Endothelial cell of umbilical vein (primary cell): Measurements from ENCODE around the gene EEF1G. TPM values are rescaled to one million over a fixed set of nuclear protein-coding genes. Genes with fewer than 3 reads are reported as not detected.
"Not testable (repeated sequence)": the region's sequence is repeated elsewhere in the genome, so short reads cannot be mapped to it uniquely, and the experiment has no call there.

Source experiments
- BruUV-seq: library from RNA; stranded (reverse); fragments of 400-500 nt; replicated peaks from 2 replicates; lab custom pipeline; 2021; lab: Mats Ljungman, UMichigan
- CTCF ChIA-PET: fragments of 300-600, 350-600 bp; sonication (Branson Sonifier 250); formaldehyde crosslinking; loops from one replicate; lab custom pipeline; 2021; ENCODE audit warnings: antibody characterized with exemption, inconsistent platforms; lab: Charles Lee
- POLR2A ChIA-PET: fragments of 300-600, 350-600 bp; sonication (Branson Sonifier 250); formaldehyde crosslinking; loops from one replicate; lab custom pipeline; 2021; ENCODE audit warnings: antibody characterized with exemption, inconsistent platforms; lab: Charles Lee
- DNase-seq: peaks from one replicate; pipeline ENCODE4 v3.0.0-alpha.2; 2011; ENCODE audit warnings: low read depth, low spot score
- FAIRE-seq: peaks from 2 replicates; lab custom pipeline; 2011; peaks lifted over from hg19 to GRCh38; lab: Jason Lieb, UNC
- H2AFZ ChIP-seq: 2 replicates; pipeline ENCODE4 v1.6.0; 2012; ENCODE audit warnings: low read depth, low read length, control low read depth, inconsistent platforms
- H3K27ac ChIP-seq: 2 replicates; pipeline ENCODE4 v1.5.1; 2011; ENCODE audit warnings: low read depth, mild to moderate bottlenecking, control low read depth, low read length, moderate library complexity; ENCODE audit not compliant: insufficient read depth
- H3K27me3 ChIP-seq, 2 experiments: 2 replicates each; pipeline versions ENCODE4 v1.6.0 to v1.6.1; 2011; ENCODE audit warnings: low read length in 2 of 2, mixed read lengths in 1 of 2; ENCODE audit not compliant: control insufficient read depth in 2 of 2, insufficient read depth in 2 of 2
- H3K36me3 ChIP-seq, 2 experiments: 2 replicates in 1 of 2; 3 replicates in 1 of 2; pipeline ENCODE4 v1.5.1; 2011; ENCODE audit warnings: low read length in 2 of 2, mild to moderate bottlenecking in 1 of 2, moderate library complexity in 1 of 2; ENCODE audit not compliant: control insufficient read depth in 2 of 2, insufficient read depth in 2 of 2; ENCODE audit errors: extremely low read depth in 1 of 2
- H3K4me1 ChIP-seq: 3 replicates; pipeline ENCODE4 v1.5.1; 2011; ENCODE audit warnings: mild to moderate bottlenecking, low read length; ENCODE audit not compliant: control insufficient read depth, insufficient read depth; ENCODE audit errors: extremely low read depth
- H3K4me2 ChIP-seq: 2 replicates; pipeline ENCODE4 v1.6.1; 2011; ENCODE audit warnings: low read length, control low read depth, mixed read lengths; ENCODE audit not compliant: insufficient read depth
- H3K4me3 ChIP-seq, 3 experiments: fragments of 200-600 bp in 1 of 3; sonication (generic), shearing (Covaris generic) in 1 of 3; replicated peaks in 1 of 3; 2 replicates each; pipeline ENCODE4 v1.5.1; 2011 to 2016; ENCODE audit warnings: control low read depth in 3 of 3, low read length in 3 of 3, mild to moderate bottlenecking in 2 of 3, inconsistent platforms in 1 of 3, low read depth in 1 of 3, moderate library complexity in 1 of 3; ENCODE audit not compliant: insufficient read depth in 1 of 3
- H3K79me2 ChIP-seq: 2 replicates; pipeline ENCODE4 v1.6.0; 2012; ENCODE audit warnings: low read length, inconsistent platforms; ENCODE audit not compliant: control insufficient read depth, insufficient read depth
- H3K9ac ChIP-seq: replicated peaks from 2 replicates; pipeline ENCODE3; 2011; ENCODE audit warnings: low read length, control low read depth; ENCODE audit not compliant: insufficient read depth; ENCODE audit errors: extremely low read depth
- H3K9me1 ChIP-seq: replicated peaks from 3 replicates; pipeline ENCODE4 v1.6.0; 2011; ENCODE audit warnings: mild to moderate bottlenecking, low read length; ENCODE audit not compliant: control insufficient read depth, insufficient read depth; ENCODE audit errors: extremely low read depth
- H3K9me3 ChIP-seq: replicated peaks from 2 replicates; pipeline ENCODE4 v1.5.1; 2012; ENCODE audit warnings: low read length, inconsistent platforms; ENCODE audit not compliant: control insufficient read depth, insufficient read depth
- H4K20me1 ChIP-seq: replicated peaks from 2 replicates; pipeline ENCODE3; 2011; ENCODE audit warnings: mild to moderate bottlenecking, low read length; ENCODE audit not compliant: control insufficient read depth, insufficient read depth; ENCODE audit errors: extremely low read depth
- EZH2 ChIP-seq: IDR thresholded peaks from 2 replicates; pipeline ENCODE4 v1.6.1; 2012; ENCODE audit warnings: borderline replicate concordance, low read depth, mild to moderate bottlenecking, moderate library complexity, low read length, inconsistent platforms; ENCODE audit not compliant: severe bottlenecking
- FOS ChIP-seq: IDR thresholded peaks from 2 replicates; pipeline ENCODE4 v1.6.1; 2011; ENCODE audit warnings: mild to moderate bottlenecking, low read length, moderate library complexity, borderline replicate concordance; ENCODE audit not compliant: insufficient read depth
- JUN ChIP-seq: IDR thresholded peaks from 2 replicates; pipeline ENCODE4 v1.6.1; 2011; ENCODE audit warnings: borderline replicate concordance, low read depth; ENCODE audit not compliant: insufficient read length, insufficient read depth
- MYC ChIP-seq: IDR thresholded peaks from one replicate; pipeline ENCODE4 v1.6.1; 2011; ENCODE audit warnings: mild to moderate bottlenecking, low read depth, low read length
- POLR2A ChIP-seq: IDR thresholded peaks from 2 replicates; pipeline ENCODE4 v1.6.1; 2012; ENCODE audit warnings: low read depth, mild to moderate bottlenecking, control low read depth, low read length
- POLR2AphosphoS5 ChIP-seq: IDR thresholded peaks from 2 replicates; pipeline ENCODE4 v1.6.1; 2012; ENCODE audit warnings: low read depth, mild to moderate bottlenecking, control low read depth, low read length, moderate library complexity; ENCODE audit not compliant: insufficient read depth
- dilution Hi-C: fragments of 300-500 bp; cut with MboI; formaldehyde crosslinking; loops from one replicate; pipeline ENCODE4 v1.15.0; 2019; ENCODE audit warnings: low sequenced_read_pairs; ENCODE audit not compliant: extremely low pct_ligation_motif_present
- intact Hi-C: fragments of 100-400 bp; cut with micrococcal nuclease; formaldehyde crosslinking; loops from one replicate; pipeline ENCODE4 v1.10.0; 2022
- polyA plus RNA-seq, 4 experiments: library from polyadenylated mRNA; depleted of rRNA in 3 of 4; stranded (reverse) in 3 of 4; unstranded in 1 of 4; fragments of >200 nt; gene quantifications; 2 replicates each; pipeline versions ENCODE4 v1.2.1 to v1.2.3, GENCODE V29; 2011 to 2012; ENCODE audit warnings: missing spikeins in 1 of 4
- total RNA-seq: library from RNA; stranded (reverse); gene quantifications from 2 replicates; pipeline ENCODE4 v1.2.3, GENCODE V29; 2021
- TF ChIP-seq, protein P1 (sequence below): IDR thresholded peaks from 2 replicates; pipeline ENCODE4 v1.6.1; 2011; ENCODE audit not compliant: insufficient read depth, insufficient read length

Gene EEF1G
- total and polyA plus RNA-seq, 2 donors (not counting 3 experiments of a cell fraction or from before 2014, with no cell fraction given), result 1,341 to 2,133 TPM

DNA sequence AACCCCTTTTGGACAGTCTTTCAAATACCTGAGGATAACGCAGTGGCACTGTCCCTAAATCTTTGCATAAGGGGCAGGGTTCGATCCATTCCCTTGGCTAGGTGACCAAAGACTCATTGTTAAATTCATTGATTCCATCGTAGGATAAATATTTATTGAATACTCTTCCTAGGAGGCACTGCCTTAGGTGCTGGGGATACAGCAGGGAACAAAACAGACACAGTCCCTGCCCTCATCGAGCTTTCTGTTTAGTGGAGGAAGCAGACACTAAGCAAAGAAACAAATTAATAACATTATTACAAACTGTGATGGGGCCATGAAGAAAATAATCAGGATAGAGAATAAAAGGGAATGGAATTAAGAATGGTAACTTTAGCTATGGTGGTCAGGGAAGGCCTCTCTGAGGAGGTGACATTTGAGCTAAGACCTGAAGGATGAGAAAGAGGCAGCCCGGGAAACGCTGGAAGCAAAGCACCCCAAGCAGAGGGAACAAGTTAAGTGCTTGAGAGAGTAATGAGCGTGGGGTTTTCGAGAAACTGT is 47.4 kb upstream of the EEF1G start:
- dilution Hi-C loops, result no loop called here
- no peaks in the 10 kb centered on the region for H3K9me3 ChIP-seq
- intact Hi-C loops, result loop anchor here (1.0 kb wide), 1 partner anchor 9 kb away; the partner anchor contains the start of gene EML3

DNA sequence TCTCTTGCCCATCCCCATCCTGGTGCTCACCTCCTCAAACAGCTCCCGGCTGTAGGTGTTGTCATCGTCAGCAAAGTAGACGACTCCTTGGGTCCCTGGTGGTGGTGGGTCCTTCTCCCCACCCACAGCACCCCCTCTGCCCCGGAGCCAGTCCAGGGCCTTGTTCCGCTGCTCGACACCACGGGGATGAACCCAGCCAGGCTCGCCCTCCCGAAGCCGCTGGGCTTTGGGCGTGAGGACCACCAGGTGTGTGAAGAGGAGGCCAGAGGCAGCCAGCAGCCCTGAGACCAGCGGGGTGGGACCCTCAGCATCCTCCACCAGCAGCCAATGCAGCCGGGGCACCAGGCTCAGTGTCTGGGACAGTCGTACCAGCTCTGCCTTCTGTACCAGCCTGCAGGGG is 43.3 kb upstream of the EEF1G start:
- H2AFZ ChIP-seq, H3K36me3 ChIP-seq, H3K4me3 ChIP-seq, H3K9me3 ChIP-seq, POLR2A ChIA-PET, intact Hi-C loops, H3K4me2 ChIP-seq, dilution Hi-C loops, DNase-seq, H3K27me3 ChIP-seq, H3K9ac ChIP-seq, H3K79me2 ChIP-seq, H3K9me1 ChIP-seq, CTCF ChIA-PET, BruUV-seq, FAIRE-seq, H4K20me1 ChIP-seq, H3K27ac ChIP-seq: not testable (repeated sequence)
- H3K4me1 ChIP-seq, result peaks cover 13% of the 10 kb centered on the region

More for the DNA sequence above, 47.4 kb upstream of the EEF1G start:
- Histone ChIP-seq H2AFZ (peak overlapping the region; percentile 2), H3K9me1 (no peaks in the 10 kb centered on the region), H4K20me1 (no peaks in the 10 kb centered on the region), H3K4me3 (peak overlapping the region; percentile 14 to 80 (median 66)), H3K4me2 (peak overlapping the region; percentile 84), H3K27ac (peak overlapping the region; percentile 4), H3K27me3 (no peaks in the 10 kb centered on the region), H3K4me1 (peaks cover 15% of the 10 kb centered on the region), H3K36me3 (peaks cover under 1 to 14% of the 10 kb centered on the region in 2 experiments), H3K9ac (peak overlapping the region; percentile 48), H3K79me2 (peaks cover 6% of the 10 kb centered on the region)
- DNase-seq (no peak), FAIRE-seq (peak; percentile 42)
- ChIA-PET POLR2A (interaction anchor here (1.0 to 3.1 kb wide), 6 partner anchors 9 to 44 kb away, joined by 3 to 14 read pairs (median 5); partner anchors contain the start of genes C11orf98, CSKMT, EML3 and GANAB), CTCF (interaction anchor here (0.8 to 2.2 kb wide), 10 partner anchors 9 to 226 kb away, joined by 3 to 30 read pairs (median 4); partner anchors contain the start of genes AHNAK, C11orf98, CSKMT and EEF1G)
- TF ChIP-seq MYC (no peak), EZH2 (no peak), POLR2A (no peak), JUN (no peak), POLR2AphosphoS5 (no peak), FOS (no peak)
- TF ChIP-seq, protein P1, sequence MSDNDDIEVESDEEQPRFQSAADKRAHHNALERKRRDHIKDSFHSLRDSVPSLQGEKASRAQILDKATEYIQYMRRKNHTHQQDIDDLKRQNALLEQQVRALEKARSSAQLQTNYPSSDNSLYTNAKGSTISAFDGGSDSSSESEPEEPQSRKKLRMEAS, result no peak
- TSS peak; percentile 11 for BruUV-seq
